ENCODE results near the gene LRRC26. TPM values are rescaled to one million over a fixed set of nuclear protein-coding genes. Genes with fewer than 3 reads are reported as not detected.

The LRRC26 gene
- polyA plus RNA-seq, 4 donors, result 0.12 to 0.29 (median 0.17) TPM; not detected in 1

- DNase-seq (ENCODE audit: low read depth in 4 of 4, low spot score in 2 of 4), result peak in 1 of 4 donors; percentile 24
Measured at GRCh38 chr9:137168904-137169856, 671 bp downstream of the LRRC26 start.

DNA sequence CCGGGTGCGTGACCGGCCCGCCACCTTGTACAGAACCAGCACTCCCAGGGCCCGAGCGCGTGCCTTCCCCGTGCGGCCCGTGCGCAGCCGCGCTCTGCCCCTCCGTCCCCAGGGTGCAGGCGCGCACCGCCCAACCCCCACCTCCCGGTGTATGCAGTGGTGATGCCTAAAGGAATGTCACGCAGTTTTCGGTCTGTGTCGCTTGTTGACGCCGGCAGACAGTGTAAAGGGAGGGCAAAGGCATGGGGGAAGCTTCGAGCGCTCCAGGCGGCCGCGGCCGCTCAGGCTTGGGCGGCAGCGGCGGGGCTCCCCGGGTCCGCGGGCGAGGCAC lies 1.3 kb downstream of the LRRC26 start:
- DNase-seq (ENCODE audit: low read depth in 4 of 4, low spot score in 2 of 4), result no peak

GRCh38 chr9:137167747-137168572 lies 1.9 kb downstream of the LRRC26 start:
- DNase-seq (ENCODE audit: low read depth in 4 of 4, low spot score in 2 of 4), result no peak

DNA sequence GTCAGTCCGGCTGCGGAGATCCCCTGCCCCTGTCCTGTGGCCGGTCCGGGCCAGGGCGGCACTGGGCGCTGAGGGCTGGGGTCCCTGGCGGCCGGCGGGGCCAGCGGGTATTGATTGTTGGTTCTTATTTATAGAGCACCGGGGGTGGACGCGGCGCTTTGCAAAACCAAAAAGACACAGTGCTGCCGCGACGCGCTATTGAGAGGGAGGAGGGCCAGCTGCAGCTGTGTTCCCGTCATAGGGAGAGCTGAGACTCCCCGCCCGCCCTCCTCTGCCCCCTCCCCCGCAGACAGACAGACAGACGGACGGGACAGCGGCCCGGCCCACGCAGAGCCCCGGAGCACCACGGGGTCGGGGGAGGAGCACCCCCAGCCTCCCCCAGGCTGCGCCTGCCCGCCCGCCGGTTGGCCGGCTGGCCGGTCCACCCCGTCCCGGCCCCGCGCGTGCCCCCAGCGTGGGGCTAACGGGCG lies 2.5 kb downstream of the LRRC26 start:
- DNase-seq (ENCODE audit: low read depth in 4 of 4, low spot score in 2 of 4), result no peak

DNA sequence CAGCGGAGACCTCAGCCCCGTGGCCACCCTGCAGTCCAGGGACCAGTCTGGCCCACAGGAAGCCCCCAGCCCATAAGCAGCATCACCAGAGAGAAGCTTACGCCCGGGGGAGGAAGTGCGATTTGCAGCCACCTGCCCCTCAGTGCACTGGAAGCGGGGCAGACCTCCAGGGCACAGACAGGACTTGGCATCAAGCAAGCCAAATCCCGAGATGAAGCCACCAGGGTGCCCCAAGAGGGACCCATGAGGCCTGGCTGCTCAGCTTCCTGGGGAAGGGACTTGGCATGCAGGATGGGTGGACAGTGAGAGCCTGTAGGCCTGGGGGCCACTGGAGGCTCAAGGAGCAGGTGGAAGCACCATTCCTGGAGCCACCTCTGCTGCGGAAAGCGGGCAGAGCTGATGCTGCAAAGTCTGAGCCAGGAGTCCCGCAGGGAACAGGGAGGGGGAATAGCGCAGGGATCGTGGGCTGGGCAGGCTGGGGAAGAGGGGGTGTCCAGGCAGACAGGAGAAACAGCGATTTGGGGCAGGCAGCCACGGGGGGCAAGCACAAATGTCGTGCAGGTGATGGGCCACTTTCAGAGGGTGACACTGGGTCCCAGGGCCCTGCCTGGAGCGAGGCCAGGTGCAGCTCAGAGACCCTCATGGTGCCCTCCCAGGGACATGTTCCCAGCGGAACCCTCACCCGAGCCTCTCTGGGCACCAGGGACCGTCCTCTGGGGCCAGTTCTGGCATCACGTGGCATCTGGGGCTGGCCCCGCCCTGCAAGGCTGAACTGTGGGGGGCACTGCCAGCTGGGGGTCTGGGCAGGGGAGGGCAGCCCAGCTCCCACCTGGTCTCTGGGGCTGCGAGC lies 3.2 kb downstream of the LRRC26 start:
- no peak for DNase-seq (ENCODE audit: low read depth in 4 of 4, low spot score in 2 of 4)

- DNase-seq (ENCODE audit: low read depth in 4 of 4, low spot score in 2 of 4), result no peak
Measured at GRCh38 chr9:137165250-137165836, 4.5 kb downstream of the LRRC26 start.

GRCh38 chr9:137164370-137165249 lies 5.2 kb downstream of the LRRC26 start:
- no peak for DNase-seq (ENCODE audit: low read depth in 4 of 4, low spot score in 2 of 4)

GRCh38 chr9:137163805-137164204 lies 6.0 kb downstream of the LRRC26 start:
- DNase-seq (ENCODE audit: low read depth in 4 of 4, low spot score in 2 of 4), result no peak

DNA sequence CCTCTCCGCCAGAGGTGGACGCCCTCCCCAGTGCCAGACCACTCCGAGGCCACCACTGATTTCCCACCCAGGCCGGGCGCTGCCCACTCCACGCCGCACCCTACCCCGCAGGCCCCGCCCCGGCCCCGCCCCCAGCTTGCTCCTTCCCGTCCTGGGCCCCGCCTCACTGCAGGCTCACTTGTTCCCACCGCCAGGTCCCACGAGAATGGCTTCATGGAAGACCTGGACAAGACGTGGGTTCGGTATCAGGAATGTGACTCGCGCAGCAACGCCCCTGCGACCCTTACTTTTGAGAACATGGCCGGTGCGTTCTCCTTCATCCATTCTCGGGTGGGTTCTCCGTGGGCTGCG lies 6.5 kb downstream of the LRRC26 start:
- DNase-seq (ENCODE audit: low read depth in 4 of 4, low spot score in 2 of 4), result no peak

DNA sequence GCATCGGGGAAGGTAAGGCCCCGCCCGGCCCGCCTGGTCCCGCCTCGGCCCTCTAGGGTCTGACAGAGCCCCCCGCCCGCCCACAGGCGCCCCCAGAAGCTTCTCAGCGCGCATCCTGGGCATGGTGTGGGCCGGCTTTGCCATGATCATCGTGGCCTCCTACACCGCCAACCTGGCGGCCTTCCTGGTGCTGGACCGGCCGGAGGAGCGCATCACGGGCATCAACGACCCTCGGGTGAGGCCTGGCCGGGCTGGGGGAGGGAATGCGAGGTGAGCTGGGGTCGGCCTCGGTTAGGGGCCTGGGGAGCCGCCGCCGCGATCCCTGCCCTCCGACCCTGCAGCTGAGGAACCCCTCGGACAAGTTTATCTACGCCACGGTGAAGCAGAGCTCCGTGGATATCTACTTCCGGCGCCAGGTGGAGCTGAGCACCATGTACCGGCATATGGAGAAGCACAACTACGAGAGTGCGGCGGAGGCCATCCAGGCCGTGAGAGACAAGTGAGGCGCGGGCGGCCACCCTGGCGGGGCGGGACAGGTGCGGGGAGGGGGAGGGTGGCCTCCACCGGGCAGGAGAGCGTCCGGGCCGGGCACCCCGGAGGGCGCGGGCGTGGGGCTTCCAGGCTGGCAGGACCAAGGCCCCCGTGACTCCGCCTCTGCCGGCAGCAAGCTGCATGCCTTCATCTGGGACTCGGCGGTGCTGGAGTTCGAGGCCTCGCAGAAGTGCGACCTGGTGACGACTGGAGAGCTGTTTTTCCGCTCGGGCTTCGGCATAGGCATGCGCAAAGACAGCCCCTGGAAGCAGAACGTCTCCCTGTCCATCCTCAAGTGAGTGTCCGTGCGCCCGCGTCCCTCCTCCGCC lies 7.1 kb downstream of the LRRC26 start:
- no peak for DNase-seq (ENCODE audit: low read depth in 4 of 4, low spot score in 2 of 4)

GRCh38 chr9:137161558-137162486 lies 8.0 kb downstream of the LRRC26 start:
- DNase-seq (ENCODE audit: low read depth in 4 of 4, low spot score in 2 of 4), result no peak

DNA sequence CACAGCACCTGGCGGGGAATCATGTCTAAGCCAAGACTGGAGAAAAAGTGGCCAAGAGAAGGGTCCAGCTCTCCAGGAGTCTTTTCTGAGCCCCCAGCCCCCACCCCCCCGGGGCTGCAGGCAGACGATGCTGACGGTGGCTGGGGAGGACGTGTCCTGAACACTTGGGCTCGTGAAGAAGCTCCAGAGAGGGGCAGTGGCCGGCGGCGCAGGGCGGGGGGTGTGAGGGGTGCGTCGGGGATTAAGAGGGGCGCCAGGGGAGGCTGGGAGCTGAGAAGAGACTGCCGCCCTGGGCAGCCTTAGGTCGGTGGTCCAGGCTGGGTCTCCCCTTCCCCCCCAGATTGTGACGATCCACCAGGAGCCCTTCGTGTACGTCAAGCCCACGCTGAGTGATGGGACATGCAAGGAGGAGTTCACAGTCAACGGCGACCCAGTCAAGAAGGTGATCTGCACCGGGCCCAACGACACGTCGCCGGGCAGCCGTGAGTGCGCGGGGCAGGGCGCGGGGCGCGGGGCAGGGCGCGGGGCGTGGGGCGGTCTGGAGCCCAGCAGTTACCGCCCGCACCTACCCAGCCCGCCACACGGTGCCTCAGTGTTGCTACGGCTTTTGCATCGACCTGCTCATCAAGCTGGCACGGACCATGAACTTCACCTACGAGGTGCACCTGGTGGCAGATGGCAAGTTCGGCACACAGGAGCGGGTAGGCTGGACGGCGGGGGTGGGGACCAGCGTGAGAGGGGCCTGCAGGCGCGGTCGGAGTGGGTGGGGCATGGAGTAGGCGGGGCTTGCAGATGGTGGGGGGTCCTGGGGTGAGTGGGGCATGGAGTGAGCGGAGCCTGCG lies 8.9 kb downstream of the LRRC26 start:
- no peak for DNase-seq (ENCODE audit: low read depth in 4 of 4, low spot score in 2 of 4)

GRCh38 chr9:137160054-137160425 lies 9.8 kb downstream of the LRRC26 start:
- no peak for DNase-seq (ENCODE audit: low read depth in 4 of 4, low spot score in 2 of 4)

DNA sequence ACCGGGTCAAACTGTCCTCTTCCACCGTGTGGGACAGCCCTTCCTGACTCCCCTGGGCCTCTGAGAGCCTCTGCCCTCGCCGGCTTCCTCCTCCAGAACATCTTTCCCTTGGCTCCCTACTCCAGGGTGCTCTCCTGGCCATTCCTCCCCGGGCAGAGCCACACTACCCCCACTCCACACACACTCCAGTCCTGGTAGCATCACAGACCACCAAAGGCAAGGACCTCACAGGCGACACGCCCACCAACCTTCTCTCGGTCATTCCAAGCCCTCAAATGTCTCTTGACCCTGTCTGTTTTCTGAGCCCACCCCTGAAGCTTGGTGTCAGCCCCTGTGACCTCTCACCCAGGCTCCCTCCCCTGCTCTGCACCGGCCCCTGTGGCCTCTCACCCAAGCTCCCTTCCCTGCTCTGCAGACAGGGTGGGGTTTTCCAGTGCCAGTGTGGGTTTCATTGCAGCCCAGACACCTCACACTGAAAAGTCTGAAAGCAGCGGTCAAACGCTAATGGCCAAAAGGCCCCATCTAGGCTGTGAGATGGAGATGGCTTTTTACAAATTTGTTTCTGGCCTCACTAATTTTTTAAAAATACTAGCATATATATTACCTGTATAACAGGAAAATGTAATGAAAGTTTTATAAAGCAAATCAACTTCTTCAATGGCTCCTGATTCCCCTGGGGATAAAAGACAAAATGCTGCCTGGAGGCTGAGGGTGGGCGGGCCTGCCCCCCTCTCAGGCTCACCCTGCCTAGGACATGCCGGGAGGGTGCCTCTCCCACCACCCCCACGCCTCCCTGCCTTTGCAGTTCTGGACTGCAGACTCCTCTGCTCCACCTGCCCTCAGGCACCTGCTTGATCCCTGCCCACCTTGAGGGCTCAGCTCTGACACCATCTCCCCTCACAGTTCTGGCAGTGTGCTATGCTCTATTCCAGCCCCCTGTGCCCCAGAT lies 10.5 kb downstream of the LRRC26 start:
- no peak for DNase-seq (ENCODE audit: low read depth in 4 of 4, low spot score in 2 of 4)

DNA sequence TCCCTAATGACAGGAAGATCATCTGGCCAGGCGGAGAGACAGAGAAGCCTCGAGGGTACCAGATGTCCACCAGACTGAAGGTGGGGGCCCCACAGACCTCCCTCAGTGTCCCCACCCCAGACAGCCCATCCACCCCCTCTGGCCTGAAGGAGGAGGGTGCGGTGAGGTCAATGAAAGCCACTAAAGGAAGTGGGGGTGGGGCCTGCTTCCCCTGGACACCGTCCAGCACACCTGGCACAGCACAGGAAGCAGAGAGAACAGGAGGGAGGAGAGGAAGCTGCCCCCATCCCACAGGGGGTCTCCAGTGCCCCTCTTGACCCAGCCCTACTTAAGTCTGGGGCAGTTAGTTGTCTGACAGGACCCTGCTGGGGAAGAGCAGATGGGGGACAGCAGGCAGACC lies 11.2 kb downstream of the LRRC26 start:
- DNase-seq (ENCODE audit: low read depth in 4 of 4, low spot score in 2 of 4), result no peak

Measured in left renal cortex interstitium (tissue), 4 donors.